ENCODE data around the gene ZNF304. TPM values are rescaled to one million over a fixed set of nuclear protein-coding genes. Genes with fewer than 3 reads are reported as not detected.

The ZNF304 gene
- total and polyA plus RNA-seq, 10 donors = 2.9 to 16.7 (median 12.2) TPM

GRCh38 chr19:57305056-57305455 lies 46.0 kb upstream of the ZNF304 start:
- intact Hi-C loops (cut with DNase I; ENCODE audit: low total_unique reads) = no loop called here
- no peak for DNase-seq

DNA sequence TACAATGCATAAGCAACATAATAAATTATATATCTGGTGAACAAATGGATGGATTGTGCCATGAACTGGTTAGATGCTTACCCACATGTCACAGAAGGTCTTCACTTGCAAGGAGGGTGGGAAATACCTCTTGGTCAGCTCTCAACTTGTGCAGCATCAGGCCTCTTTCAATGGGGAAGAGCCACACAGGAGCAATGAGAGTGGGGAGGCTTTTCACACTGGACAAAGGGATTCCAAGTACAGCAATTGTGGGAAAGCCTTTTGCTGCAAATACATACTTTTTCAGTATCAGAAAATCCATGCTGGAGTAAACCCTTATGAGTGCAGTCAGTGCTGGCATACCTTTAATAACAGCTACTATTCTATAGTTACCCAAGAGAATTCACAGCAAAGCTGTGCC lies 42.6 kb upstream of the ZNF304 start:
- no peak overlapping the region for H3K4me3 ChIP-seq
- H3K9me3 ChIP-seq = peaks cover 0 to 7% (median 0%) of the 10 kb centered on the region in 8 donors
- no peak for DNase-seq
- H3K27me3 ChIP-seq (replicated peaks in 1 of 7) = no peaks in the 10 kb centered on the region
- no peaks in the 10 kb centered on the region for H3K4me1 ChIP-seq
- no peak overlapping the region for H3K27ac ChIP-seq
- TF ChIP-seq POLR2AphosphoS5 (IDR thresholded peaks at IDR 0.05) = peak in 1 of 3 donors; percentile 1
- TF ChIP-seq, protein P1, sequence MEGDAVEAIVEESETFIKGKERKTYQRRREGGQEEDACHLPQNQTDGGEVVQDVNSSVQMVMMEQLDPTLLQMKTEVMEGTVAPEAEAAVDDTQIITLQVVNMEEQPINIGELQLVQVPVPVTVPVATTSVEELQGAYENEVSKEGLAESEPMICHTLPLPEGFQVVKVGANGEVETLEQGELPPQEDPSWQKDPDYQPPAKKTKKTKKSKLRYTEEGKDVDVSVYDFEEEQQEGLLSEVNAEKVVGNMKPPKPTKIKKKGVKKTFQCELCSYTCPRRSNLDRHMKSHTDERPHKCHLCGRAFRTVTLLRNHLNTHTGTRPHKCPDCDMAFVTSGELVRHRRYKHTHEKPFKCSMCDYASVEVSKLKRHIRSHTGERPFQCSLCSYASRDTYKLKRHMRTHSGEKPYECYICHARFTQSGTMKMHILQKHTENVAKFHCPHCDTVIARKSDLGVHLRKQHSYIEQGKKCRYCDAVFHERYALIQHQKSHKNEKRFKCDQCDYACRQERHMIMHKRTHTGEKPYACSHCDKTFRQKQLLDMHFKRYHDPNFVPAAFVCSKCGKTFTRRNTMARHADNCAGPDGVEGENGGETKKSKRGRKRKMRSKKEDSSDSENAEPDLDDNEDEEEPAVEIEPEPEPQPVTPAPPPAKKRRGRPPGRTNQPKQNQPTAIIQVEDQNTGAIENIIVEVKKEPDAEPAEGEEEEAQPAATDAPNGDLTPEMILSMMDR (IDR thresholded peaks at IDR 0.05 in 8 of 11, conservative IDR thresholded peaks at IDR 0.05 in 3 of 11) = no peak
- peaks cover 0 to 24% (median 4%) of the 10 kb centered on the region in 6 donors for H3K36me3 ChIP-seq
- intact Hi-C loops (cut with DNase I; ENCODE audit: low total_unique reads) = no loop called here

More at GRCh38 chr19:57305056-57305455, 46.0 kb upstream of the ZNF304 start:
- TF ChIP-seq POLR2A (IDR thresholded peaks at IDR 0.05) (no peak), POLR2AphosphoS5 (IDR thresholded peaks at IDR 0.05) (no peak)
- TF ChIP-seq, protein P1 (IDR thresholded peaks at IDR 0.05 in 8 of 11, conservative IDR thresholded peaks at IDR 0.05 in 3 of 11) = no peak
- Histone ChIP-seq H3K27ac (no peak overlapping the region), H3K4me1 (peaks cover 0 to 3% (median 0%) of the 10 kb centered on the region in 6 donors), H3K9me3 (peaks cover 0 to 7% (median 0%) of the 10 kb centered on the region in 8 donors), H3K27me3 (replicated peaks in 1 of 7) (no peaks in the 10 kb centered on the region), H3K4me3 (no peak overlapping the region), H3K36me3 (peaks cover 0 to 58% (median 18%) of the 10 kb centered on the region in 6 donors)
- WGBS, 5 donors = 0 to 59% (median 28%) methylated on average over 1 of the region's 1 CpG

DNA sequence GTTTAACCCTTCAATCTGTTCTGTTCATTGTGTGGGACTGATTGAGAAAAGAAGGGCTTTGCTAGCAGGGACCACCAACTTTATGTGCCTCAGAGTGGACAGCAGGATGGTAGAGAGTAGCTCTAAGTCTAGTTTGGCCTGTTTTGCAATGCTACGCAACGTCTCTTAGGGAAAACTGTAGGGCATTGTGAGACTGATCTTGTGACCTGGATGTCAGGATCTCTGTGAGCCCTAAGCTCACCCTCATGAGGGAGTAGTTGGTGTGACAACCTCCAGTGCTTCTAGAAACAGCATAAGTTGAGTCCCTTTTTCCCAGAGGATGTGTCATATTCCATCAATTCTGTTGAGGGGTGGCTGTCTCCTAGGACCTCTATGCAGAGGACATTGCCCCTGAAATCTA lies 40.3 kb upstream of the ZNF304 start:
- Histone ChIP-seq H3K4me1 (no peaks in the 10 kb centered on the region), H3K36me3 (peaks cover 0 to 1% (median 0%) of the 10 kb centered on the region in 6 donors), H3K27ac (no peak overlapping the region), H3K27me3 (replicated peaks in 1 of 7) (no peaks in the 10 kb centered on the region), H3K4me3 (no peak overlapping the region), H3K9me3 (peaks cover 0 to 7% (median 0%) of the 10 kb centered on the region in 8 donors)
- intact Hi-C loops (cut with DNase I; ENCODE audit: low total_unique reads) = no loop called here
- 73 to 94% (median 78%) methylated on average over 2 of the region's 2 CpGs for WGBS, 5 donors
- DNase-seq = no peak
- TF ChIP-seq, protein P1 (IDR thresholded peaks at IDR 0.05 in 8 of 11, conservative IDR thresholded peaks at IDR 0.05 in 3 of 11) = no peak
- TF ChIP-seq POLR2A (IDR thresholded peaks at IDR 0.05) = no peak

DNA sequence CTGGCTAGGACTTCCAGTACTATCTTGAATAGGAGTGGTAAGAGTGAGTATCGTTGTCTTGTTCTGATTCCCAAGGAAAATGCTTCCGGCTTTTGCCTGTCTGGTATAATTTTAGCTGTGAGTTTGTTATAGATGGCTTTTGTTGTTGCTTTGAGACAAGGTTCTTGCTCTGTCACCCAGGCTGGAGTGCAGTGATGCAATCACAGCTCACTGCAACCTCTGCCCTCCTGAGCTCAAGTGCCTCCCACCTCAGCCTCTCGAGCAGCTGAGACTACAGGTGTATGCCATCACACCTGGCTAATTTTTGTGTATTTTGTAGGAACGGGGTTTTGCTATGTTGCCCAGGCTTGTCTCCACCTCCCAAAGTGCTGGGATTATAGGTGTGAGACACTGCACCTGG lies 36.9 kb upstream of the ZNF304 start:
- TF ChIP-seq, protein P1 (IDR thresholded peaks at IDR 0.05 in 8 of 11, conservative IDR thresholded peaks at IDR 0.05 in 3 of 11) = no peak
- TF ChIP-seq POLR2A (IDR thresholded peaks at IDR 0.05) (no peak), POLR2AphosphoS5 (IDR thresholded peaks at IDR 0.05) (no peak)
- intact Hi-C loops (cut with DNase I; ENCODE audit: low total_unique reads) = no loop called here
- peaks cover 0 to 19% (median 6%) of the 10 kb centered on the region in 7 donors for H3K27me3 ChIP-seq (replicated peaks in 1 of 7)
- no peaks in the 10 kb centered on the region for H3K36me3 ChIP-seq
- no peak overlapping the region for H3K27ac ChIP-seq
- peaks cover 0 to 4% (median 0%) of the 10 kb centered on the region in 8 donors for H3K9me3 ChIP-seq
- 69 to 80% (median 77%) methylated on average over 4 of the region's 4 CpGs for WGBS, 5 donors
- H3K4me1 ChIP-seq = no peaks in the 10 kb centered on the region
- H3K4me3 ChIP-seq = no peak overlapping the region
- DNase-seq = no peak
